Ascending aorta (tissue), 2 donors: Measurements from ENCODE around the gene KLF2. TPM values are rescaled to one million over a fixed set of nuclear protein-coding genes. Genes with fewer than 3 reads are reported as not detected.
A peak's percentile ranks its signal among the peaks of the same experiment; 100 is the strongest.

ENCODE experiments used
- DNase-seq, 2 donors: peaks; one replicate each; pipeline ENCODE4 v3.0.0-alpha.2; 2019; ENCODE audit warnings: low spot score in 2 of 2
- H3K27ac ChIP-seq, 2 donors: fragments of 200-600 bp; sonication (generic); one replicate each; pipeline ENCODE4 v1.5.1; 2016 to 2017; ENCODE audit warnings: mild to moderate bottlenecking in 1 of 2
- H3K27me3 ChIP-seq: fragments of 200-600 bp; sonication (generic); one replicate; pipeline ENCODE4 v1.5.1; 2017
- H3K36me3 ChIP-seq, 2 donors: fragments of 200-600 bp; sonication (generic); one replicate each; pipeline ENCODE4 v1.5.1; 2016
- H3K4me1 ChIP-seq, 2 donors: fragments of 200-600 bp; sonication (generic); one replicate each; pipeline ENCODE4 v1.5.1; 2016 to 2017; ENCODE audit warnings: mild to moderate bottlenecking in 1 of 2
- H3K4me3 ChIP-seq, 2 donors: fragments of 200-600 bp; sonication (generic); one replicate each; pipeline ENCODE4 v1.5.1; 2016 to 2017; ENCODE audit warnings: mild to moderate bottlenecking in 1 of 2
- H3K9me3 ChIP-seq, 2 donors: fragments of 200-600 bp; sonication (generic); one replicate each; pipeline ENCODE4 v1.5.1; 2016
- CTCF ChIP-seq, 3 experiments: fragments of 200-600 bp in 2 of 3; fragments of 450-650 bp in 1 of 3; sonication (generic) in 2 of 3; IDR thresholded peaks; one replicate each; pipeline ENCODE4 v1.5.1; 2016 to 2019; ENCODE audit warnings: antibody characterized with exemption in 3 of 3, mild to moderate bottlenecking in 1 of 3, moderate library complexity in 1 of 3
- intact Hi-C: fragments of 100-400 bp; cut with DNase I; formaldehyde crosslinking; loops from one replicate; pipeline ENCODE4 v1.15.1; 2023
- total RNA-seq: library from RNA; depleted of rRNA; stranded (reverse); fragments of >200 nt; gene quantifications from one replicate; pipeline ENCODE4 v1.1.0, GENCODE V29; 2016

KLF2 gene
- total RNA-seq, 1 donor from 2014 or later, result 281 TPM

GRCh38 chr19:16315825-16316505 lies 8.7 kb upstream of the KLF2 start:
- no peak overlapping the region for H3K4me3 ChIP-seq
- H3K4me1 ChIP-seq, result peaks cover 0 to 33% of the 10 kb centered on the region in 2 donors
- no peaks in the 10 kb centered on the region for H3K36me3 ChIP-seq
- H3K9me3 ChIP-seq, result no peaks in the 10 kb centered on the region
- intact Hi-C loops, result loop anchor here (1.0 to 2.0 kb wide), 2 partner anchors 23 to 33 kb away; no protein-coding TSS in a partner anchor
- H3K27ac ChIP-seq, result peak overlapping the region; percentile 80 to 83
- peak in 1 of 2 donors; percentile 90 for DNase-seq
- no peak for TF ChIP-seq CTCF (IDR thresholded peaks at IDR 0.05)
- no peaks in the 10 kb centered on the region for H3K27me3 ChIP-seq

- H3K9me3 ChIP-seq, result no peaks in the 10 kb centered on the region
- DNase-seq, result no peak
- no peaks in the 10 kb centered on the region for H3K36me3 ChIP-seq
- H3K27me3 ChIP-seq, result no peaks in the 10 kb centered on the region
- H3K4me3 ChIP-seq, result no peak overlapping the region
- no peak for TF ChIP-seq CTCF (IDR thresholded peaks at IDR 0.05)
- peaks cover 0 to 33% of the 10 kb centered on the region in 2 donors for H3K4me1 ChIP-seq
- intact Hi-C loops, result loop anchor here (1.0 to 2.0 kb wide), 2 partner anchors 23 to 34 kb away; no protein-coding TSS in a partner anchor
- H3K27ac ChIP-seq, result peak overlapping the region; percentile 80 to 83
These were observed 8.1 kb upstream of the KLF2 start for GRCh38 chr19:16316506-16316882.

GRCh38 chr19:16319481-16319880 lies 5.1 kb upstream of the KLF2 start:
- no peaks in the 10 kb centered on the region for H3K36me3 ChIP-seq
- no peaks in the 10 kb centered on the region for H3K9me3 ChIP-seq
- intact Hi-C loops, result no loop called here
- no peak overlapping the region for H3K27ac ChIP-seq
- H3K4me3 ChIP-seq, result no peak overlapping the region
- no peak for TF ChIP-seq CTCF (IDR thresholded peaks at IDR 0.05)
- no peaks in the 10 kb centered on the region for H3K27me3 ChIP-seq
- H3K4me1 ChIP-seq, result peaks cover 0 to 36% of the 10 kb centered on the region in 2 donors
- DNase-seq, result no peak

GRCh38 chr19:16320987-16321386 lies 3.6 kb upstream of the KLF2 start:
- no peaks in the 10 kb centered on the region for H3K27me3 ChIP-seq
- H3K36me3 ChIP-seq, result peaks cover 4 to 10% of the 10 kb centered on the region in 2 donors
- DNase-seq, result no peak
- no peak overlapping the region for H3K4me3 ChIP-seq
- no peaks in the 10 kb centered on the region for H3K9me3 ChIP-seq
- no peak for TF ChIP-seq CTCF (IDR thresholded peaks at IDR 0.05)
- no peak overlapping the region for H3K27ac ChIP-seq
- peaks cover 0 to 21% of the 10 kb centered on the region in 2 donors for H3K4me1 ChIP-seq
- intact Hi-C loops, result loop anchor here (5.0 to 10.0 kb wide), 3 partner anchors 74 to 1954 kb away; partner anchors contain the start of gene IQCN

GRCh38 chr19:16325161-16325527 lies 518 bp downstream of the KLF2 start:
- peak overlapping the region; percentile 97 to 99 for H3K4me3 ChIP-seq
- peak in 1 of 3 experiments; percentile 12 for TF ChIP-seq CTCF (IDR thresholded peaks at IDR 0.05)
- intact Hi-C loops, result loop anchor here (2.0 to 10.0 kb wide), 2 partner anchors 42 to 1950 kb away; partner anchors contain the start of gene IQCN
- no peaks in the 10 kb centered on the region for H3K27me3 ChIP-seq
- peaks cover 2 to 31% of the 10 kb centered on the region in 2 donors for H3K4me1 ChIP-seq
- DNase-seq, result no peak
- peaks cover 23 to 44% of the 10 kb centered on the region in 2 donors for H3K36me3 ChIP-seq
- peak overlapping the region; percentile 96 to 99 for H3K27ac ChIP-seq
- H3K9me3 ChIP-seq, result no peaks in the 10 kb centered on the region
